OCI-LY3 (cell line): Measurements from ENCODE around the gene CST7.

Experiments used
- H2AFZ ChIP-seq: fragments of 200-600, 300-600 bp; shearing (Covaris generic); 2 replicates; pipeline ENCODE4 v1.6.0; 2014; ENCODE audit warnings: antibody characterized with exemption, low read depth, low read length
- H3K27ac ChIP-seq: fragments of 200-600, 300-600 bp; sonication (generic); 2 replicates; pipeline ENCODE4 v1.5.1; 2014; ENCODE audit warnings: mild to moderate bottlenecking, low read length, moderate library complexity, mixed read lengths
- H3K27me3 ChIP-seq: fragments of 200-600, 300-600 bp; sonication (generic); 2 replicates; pipeline ENCODE4 v1.6.1; 2014; ENCODE audit warnings: low read depth, low read length, mixed read lengths
- H3K36me3 ChIP-seq: fragments of 200-600, 300-600 bp; sonication (generic); replicated peaks from 2 replicates; pipeline ENCODE3; 2014; ENCODE audit warnings: low read depth, low read length, mixed read lengths
- H3K4me1 ChIP-seq: fragments of 300-600, 200-600 bp; sonication (generic); 2 replicates; pipeline ENCODE4 v1.6.1; 2014; ENCODE audit warnings: low read length, mixed read lengths
- H3K4me2 ChIP-seq: fragments of 200-600, 300-600 bp; sonication (generic); 2 replicates; pipeline ENCODE4 v1.6.1; 2014; ENCODE audit warnings: low read length, mixed read lengths
- H3K4me3 ChIP-seq: fragments of 300-600, 200-600 bp; sonication (generic); 2 replicates; pipeline ENCODE4 v1.5.1; 2014; ENCODE audit warnings: antibody characterized with exemption, mild to moderate bottlenecking, low read length, moderate library complexity
- H3K79me2 ChIP-seq: fragments of 300-600, 200-600 bp; shearing (Covaris generic); 2 replicates; pipeline ENCODE4 v1.6.1; 2014; ENCODE audit warnings: mild to moderate bottlenecking, low read length, mixed read lengths
- H3K9ac ChIP-seq: fragments of 300-600, 200-600 bp; shearing (Covaris generic); 2 replicates; pipeline ENCODE4 v1.6.0; 2014; ENCODE audit warnings: mild to moderate bottlenecking, low read length, moderate library complexity
- H3K9me3 ChIP-seq: fragments of 200-600, 300-600 bp; shearing (Covaris generic); 2 replicates; pipeline ENCODE4 v1.6.1; 2014; ENCODE audit warnings: low read length, mixed read lengths; ENCODE audit not compliant: insufficient read depth
- H4K20me1 ChIP-seq: fragments of 200-600, 300-600 bp; sonication (generic); 2 replicates; pipeline ENCODE4 v1.6.1; 2016; ENCODE audit warnings: low read length, mixed read lengths; ENCODE audit not compliant: insufficient read depth
- EZH2phosphoT487 ChIP-seq: fragments of 200-600 bp; shearing (Covaris generic); IDR thresholded peaks from 2 replicates; pipeline ENCODE4 v1.6.1; 2018; ENCODE audit warnings: antibody characterized with exemption, mixed run types, low read depth
- TF ChIP-seq, protein P1 (sequence below): fragments of 200-600, 300-600 bp; sonication (generic); IDR thresholded peaks from 2 replicates; pipeline ENCODE4 v1.5.1; 2014; ENCODE audit warnings: antibody characterized with exemption, low read length, low read depth

The CST7 gene

DNA sequence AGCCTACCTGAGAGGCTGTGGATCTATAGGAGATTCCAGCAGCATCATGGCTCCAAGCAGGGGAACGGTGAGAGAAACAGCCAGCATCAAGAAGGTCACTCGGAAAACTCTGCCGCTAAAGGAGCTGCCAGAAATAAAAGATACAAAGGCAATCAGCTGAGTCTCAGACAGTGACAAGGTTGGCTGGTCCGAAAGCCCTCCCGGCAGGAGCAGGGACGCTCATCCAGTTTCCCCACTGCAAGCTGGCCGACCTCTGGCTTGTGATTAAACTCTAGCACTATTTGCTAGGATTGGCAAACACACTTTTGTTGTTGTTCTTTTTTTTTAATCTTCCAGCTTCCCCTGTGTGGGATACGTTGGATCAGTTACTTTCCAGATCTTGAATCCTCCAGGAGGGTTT lies 34.8 kb downstream of the CST7 start:
- H3K27ac ChIP-seq = no peak overlapping the region
- H3K9ac ChIP-seq = no peak overlapping the region
- no peak overlapping the region for H2AFZ ChIP-seq
- no peak overlapping the region for H3K4me2 ChIP-seq
- TF ChIP-seq EZH2phosphoT487 = no peak
- TF ChIP-seq, protein P1, sequence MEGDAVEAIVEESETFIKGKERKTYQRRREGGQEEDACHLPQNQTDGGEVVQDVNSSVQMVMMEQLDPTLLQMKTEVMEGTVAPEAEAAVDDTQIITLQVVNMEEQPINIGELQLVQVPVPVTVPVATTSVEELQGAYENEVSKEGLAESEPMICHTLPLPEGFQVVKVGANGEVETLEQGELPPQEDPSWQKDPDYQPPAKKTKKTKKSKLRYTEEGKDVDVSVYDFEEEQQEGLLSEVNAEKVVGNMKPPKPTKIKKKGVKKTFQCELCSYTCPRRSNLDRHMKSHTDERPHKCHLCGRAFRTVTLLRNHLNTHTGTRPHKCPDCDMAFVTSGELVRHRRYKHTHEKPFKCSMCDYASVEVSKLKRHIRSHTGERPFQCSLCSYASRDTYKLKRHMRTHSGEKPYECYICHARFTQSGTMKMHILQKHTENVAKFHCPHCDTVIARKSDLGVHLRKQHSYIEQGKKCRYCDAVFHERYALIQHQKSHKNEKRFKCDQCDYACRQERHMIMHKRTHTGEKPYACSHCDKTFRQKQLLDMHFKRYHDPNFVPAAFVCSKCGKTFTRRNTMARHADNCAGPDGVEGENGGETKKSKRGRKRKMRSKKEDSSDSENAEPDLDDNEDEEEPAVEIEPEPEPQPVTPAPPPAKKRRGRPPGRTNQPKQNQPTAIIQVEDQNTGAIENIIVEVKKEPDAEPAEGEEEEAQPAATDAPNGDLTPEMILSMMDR = no peak
- H3K36me3 ChIP-seq = peaks cover 42% of the 10 kb centered on the region
- no peaks in the 10 kb centered on the region for H3K9me3 ChIP-seq
- H3K4me1 ChIP-seq = no peaks in the 10 kb centered on the region
- H3K4me3 ChIP-seq = no peak overlapping the region
- H3K79me2 ChIP-seq = peaks cover 68% of the 10 kb centered on the region
- 0 out of 2 replicates have a peak, but pooled peaks cover 6% of the 10 kb centered on the region for H4K20me1 ChIP-seq
- no peaks in the 10 kb centered on the region for H3K27me3 ChIP-seq

DNA sequence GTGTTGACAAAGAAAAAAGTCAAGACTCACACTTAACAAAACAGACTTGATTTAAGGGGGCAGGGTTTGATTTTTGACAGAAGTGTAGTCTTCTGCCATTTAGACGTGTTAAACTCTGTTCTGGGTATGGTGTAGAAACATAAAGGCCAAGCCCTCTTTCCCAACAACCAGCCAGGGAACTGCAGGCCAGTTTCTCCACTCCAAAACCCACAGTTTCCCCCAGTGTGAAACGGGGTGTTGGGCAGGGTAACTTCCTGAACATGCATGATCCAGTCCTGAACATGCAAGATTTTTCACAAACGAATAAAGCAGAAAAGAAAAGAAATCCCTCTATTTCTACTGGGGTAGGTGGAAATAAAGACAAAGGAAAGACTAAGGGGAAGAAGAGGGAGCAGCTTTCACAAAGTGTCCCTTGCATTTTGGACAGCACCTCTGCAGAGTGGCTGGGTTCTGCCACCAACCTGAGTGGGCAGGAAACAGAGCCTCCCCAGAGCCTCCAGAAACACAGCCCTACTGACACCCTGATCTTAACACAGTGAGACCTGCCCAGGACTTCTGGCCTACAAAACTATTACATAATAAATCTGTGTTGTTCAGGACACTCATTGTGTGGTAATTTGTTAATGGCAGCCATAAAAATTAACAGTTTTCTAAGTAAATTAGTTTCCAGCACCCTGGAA lies 36.0 kb downstream of the CST7 start:
- Histone ChIP-seq H3K9me3 (no peaks in the 10 kb centered on the region), H3K27me3 (no peaks in the 10 kb centered on the region), H3K79me2 (peaks cover 71% of the 10 kb centered on the region), H3K9ac (no peak overlapping the region), H3K4me1 (no peaks in the 10 kb centered on the region), H3K27ac (no peak overlapping the region), H3K4me2 (no peak overlapping the region), H2AFZ (no peak overlapping the region), H3K36me3 (peaks cover 38% of the 10 kb centered on the region), H4K20me1 (0 out of 2 replicates have a peak, but pooled peaks cover 6% of the 10 kb centered on the region), H3K4me3 (no peak overlapping the region)
- no peak for TF ChIP-seq EZH2phosphoT487
- TF ChIP-seq, protein P1 = no peak

DNA sequence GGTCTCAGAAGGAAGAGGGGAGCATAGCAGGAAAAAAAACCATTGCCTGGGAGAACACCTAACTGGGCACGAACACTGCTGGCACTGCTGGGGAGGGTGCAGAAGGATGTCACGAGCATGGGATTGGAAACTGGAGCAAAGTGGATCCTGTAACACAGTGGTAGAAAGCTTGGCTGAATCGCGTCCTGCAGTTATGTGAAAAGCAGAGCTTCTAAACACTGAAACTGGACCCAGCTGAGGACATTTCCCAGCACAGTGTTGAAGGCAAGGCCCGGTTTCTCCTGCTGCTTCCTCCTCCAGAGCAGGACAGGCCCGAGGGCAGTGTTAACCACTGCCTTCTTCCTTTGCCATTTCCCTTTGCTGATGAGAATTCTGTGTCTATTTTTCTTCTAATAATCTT lies 36.7 kb downstream of the CST7 start:
- peaks cover 75% of the 10 kb centered on the region for H3K79me2 ChIP-seq
- TF ChIP-seq, protein P1 = no peak
- TF ChIP-seq EZH2phosphoT487 = no peak
- H3K9me3 ChIP-seq = no peaks in the 10 kb centered on the region
- no peak overlapping the region for H3K4me3 ChIP-seq
- peaks cover 6% of the 10 kb centered on the region; the same call in 1 of the 2 replicates for H3K4me1 ChIP-seq
- H3K4me2 ChIP-seq = no peak overlapping the region
- 0 out of 2 replicates have a peak, but pooled peaks cover 6% of the 10 kb centered on the region for H4K20me1 ChIP-seq
- H3K9ac ChIP-seq = no peak overlapping the region
- H3K36me3 ChIP-seq = peaks cover 31% of the 10 kb centered on the region
- H2AFZ ChIP-seq = no peak overlapping the region
- no peaks in the 10 kb centered on the region for H3K27me3 ChIP-seq
- H3K27ac ChIP-seq = no peak overlapping the region

DNA sequence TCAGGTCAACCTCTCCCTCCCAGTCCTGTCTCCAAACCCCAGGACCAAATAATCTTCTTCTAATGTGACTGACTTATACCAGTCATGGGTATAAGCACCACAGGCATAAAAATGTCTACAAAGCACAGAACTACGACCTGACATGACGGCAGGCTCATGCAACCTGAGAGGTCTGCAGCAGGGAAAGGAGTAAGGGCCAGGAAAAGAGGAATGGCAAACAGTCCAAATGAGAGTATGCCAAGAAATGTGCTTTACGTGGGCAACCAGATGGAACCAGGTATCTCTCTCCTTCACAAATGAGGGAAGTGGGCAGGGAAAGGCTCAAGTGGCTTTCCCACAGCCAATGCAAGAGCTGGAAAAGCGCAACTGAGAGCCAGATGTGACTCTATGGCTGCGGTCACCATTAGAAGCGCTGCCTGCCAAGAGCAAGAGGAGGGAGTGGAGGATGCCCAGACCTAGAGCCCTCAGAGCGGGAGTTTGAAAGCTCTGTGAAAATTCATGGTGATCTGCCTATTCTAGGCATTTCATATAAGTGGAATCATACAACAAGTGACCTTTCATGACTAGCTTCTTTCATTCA lies 37.5 kb downstream of the CST7 start:
- H3K9me3 ChIP-seq = no peaks in the 10 kb centered on the region
- H3K4me1 ChIP-seq = peaks cover 13% of the 10 kb centered on the region
- no peak overlapping the region for H3K27ac ChIP-seq
- TF ChIP-seq, protein P1 = no peak
- no peak for TF ChIP-seq EZH2phosphoT487
- no peak overlapping the region for H3K4me2 ChIP-seq
- H4K20me1 ChIP-seq = 0 out of 2 replicates have a peak, but pooled peaks cover 6% of the 10 kb centered on the region
- H3K4me3 ChIP-seq = no peak overlapping the region
- peaks cover 24% of the 10 kb centered on the region for H3K36me3 ChIP-seq
- peaks cover 82% of the 10 kb centered on the region for H3K79me2 ChIP-seq
- no peak overlapping the region for H3K9ac ChIP-seq
- H3K27me3 ChIP-seq = no peaks in the 10 kb centered on the region
- H2AFZ ChIP-seq = no peak overlapping the region
